COLO829 (cell line): ENCODE results near the gene IRAK2.
"Not testable (repeated sequence)": the region's sequence is repeated elsewhere in the genome, so short reads cannot be mapped to it uniquely, and the experiment has no call there.

Experiments used
- DNase-seq: peaks from one replicate; pipeline ENCODE4 v3.0.0; 2012; ENCODE audit warnings: low spot score

The IRAK2 gene

GRCh38 chr3:10255835-10256234 lies 91.1 kb downstream of the IRAK2 start:
- no peak for DNase-seq

GRCh38 chr3:10259036-10259435 lies 94.3 kb downstream of the IRAK2 start:
- DNase-seq = no peak

DNA sequence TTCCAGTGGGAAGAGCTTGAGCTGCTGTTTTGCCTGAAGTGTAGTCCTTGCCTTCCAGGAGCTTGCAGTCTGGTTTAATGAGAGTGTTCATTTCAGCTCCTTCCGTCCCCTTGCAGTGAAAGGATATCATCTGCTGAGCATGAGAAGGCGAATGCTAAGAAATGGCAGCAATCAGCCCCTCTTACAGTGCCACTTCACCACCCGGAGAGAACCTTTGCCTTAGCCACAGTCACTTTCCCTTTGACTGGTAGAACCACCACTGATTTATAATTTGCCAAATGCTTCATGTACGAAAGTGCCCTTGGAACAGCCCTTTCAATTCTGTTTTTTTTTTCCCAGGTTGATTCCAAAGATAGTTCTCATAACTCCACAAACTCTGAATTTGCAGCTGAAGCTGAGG lies 95.1 kb downstream of the IRAK2 start:
- DNase-seq = no peak

DNA sequence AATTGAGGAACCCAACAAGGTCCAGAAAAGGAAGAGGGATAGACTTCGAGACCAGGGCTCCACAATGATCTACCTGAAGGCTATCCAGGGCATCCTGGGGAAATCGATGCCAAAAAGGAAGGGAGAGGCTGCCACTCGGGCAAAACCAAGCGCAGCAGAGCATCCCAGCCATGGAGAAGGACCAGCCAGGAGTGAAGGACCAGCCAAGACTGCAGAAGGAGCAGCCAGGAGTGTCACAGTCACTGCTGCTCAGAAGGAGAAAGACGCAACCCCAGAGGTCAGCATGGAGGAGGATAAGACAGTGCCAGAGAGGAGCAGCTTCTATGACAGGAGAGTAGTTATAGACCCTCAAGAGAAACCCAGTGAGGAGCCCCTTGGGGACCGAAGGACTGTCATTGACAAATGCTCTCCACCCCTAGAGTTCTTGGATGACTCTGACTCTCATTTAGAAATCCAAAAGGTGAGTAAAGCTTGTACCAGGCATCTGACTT lies 95.5 kb downstream of the IRAK2 start:
- no peak for DNase-seq

DNA sequence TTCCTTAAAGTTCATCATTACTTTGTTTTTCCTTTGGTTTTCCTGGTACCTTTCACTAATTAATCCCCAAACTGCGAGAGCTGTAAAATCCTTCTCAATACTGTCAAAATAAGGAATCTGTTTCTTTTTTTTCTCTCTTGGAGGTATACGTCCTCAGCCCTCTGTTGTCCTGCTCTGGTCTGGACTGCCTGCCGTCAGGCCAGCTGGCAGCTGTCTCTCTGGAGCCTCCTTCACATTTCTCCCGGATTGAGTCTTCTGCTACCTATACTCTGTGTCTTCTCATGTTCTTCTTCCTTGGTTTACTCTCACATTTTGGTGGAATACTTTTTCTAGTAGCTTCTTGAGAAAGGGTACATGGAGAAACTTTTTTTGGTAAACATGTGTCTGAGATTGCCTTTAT lies 97.3 kb downstream of the IRAK2 start:
- no peak for DNase-seq

GRCh38 chr3:10263646-10264363 lies 99.1 kb downstream of the IRAK2 start:
- DNase-seq = peak; percentile 50

GRCh38 chr3:10265833-10266232 lies 101.1 kb downstream of the IRAK2 start:
- DNase-seq = no peak

- not testable (repeated sequence) for DNase-seq
Measured at GRCh38 chr3:10266936-10267335, 102.2 kb downstream of the IRAK2 start.

DNA sequence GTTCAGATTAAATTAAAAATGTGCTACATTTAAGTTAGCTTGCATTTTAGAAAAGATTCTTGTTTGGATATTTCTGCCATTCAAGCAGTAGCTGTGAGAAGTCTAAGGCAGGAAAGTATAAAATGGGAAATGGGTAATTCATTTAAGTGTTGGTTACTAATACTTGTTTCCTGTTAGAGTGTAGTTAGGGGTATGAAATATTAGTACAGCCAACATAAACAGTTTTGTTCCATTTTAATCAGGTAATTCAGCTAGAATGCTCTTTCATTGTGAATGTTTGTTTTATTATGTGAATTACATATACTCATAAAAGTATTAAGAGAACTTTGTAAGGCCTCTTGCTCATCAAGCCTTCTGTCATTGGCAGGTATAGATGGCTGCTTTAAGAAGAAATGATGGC lies 103.4 kb downstream of the IRAK2 start:
- no peak for DNase-seq

GRCh38 chr3:10268930-10269329 lies 104.2 kb downstream of the IRAK2 start:
- no peak for DNase-seq

- no peak for DNase-seq
Measured at GRCh38 chr3:10269443-10269842, 104.7 kb downstream of the IRAK2 start.

DNA sequence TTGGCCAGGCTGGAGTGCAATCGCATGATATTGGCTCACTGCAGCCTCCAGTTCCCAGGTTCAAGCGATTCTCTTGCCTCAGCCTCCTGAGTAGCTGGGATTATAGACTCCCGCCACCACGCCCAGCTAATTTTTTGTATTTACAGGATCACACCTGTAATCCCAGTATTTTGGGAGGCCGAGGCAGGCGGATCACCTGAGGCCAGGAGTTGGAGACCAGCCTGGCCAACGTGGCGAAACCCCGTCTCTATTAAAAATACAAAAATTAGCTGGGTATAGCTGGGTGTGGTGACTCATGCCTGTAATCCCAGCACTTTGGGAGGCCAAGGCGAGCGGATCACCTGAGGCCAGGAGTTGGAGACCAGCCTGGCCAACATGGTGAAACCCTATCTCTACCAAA lies 107.8 kb downstream of the IRAK2 start:
- DNase-seq = not testable (repeated sequence)

GRCh38 chr3:10272977-10273376 lies 108.3 kb downstream of the IRAK2 start:
- no peak for DNase-seq

GRCh38 chr3:10273702-10274305 lies 109.1 kb downstream of the IRAK2 start:
- no peak for DNase-seq

DNA sequence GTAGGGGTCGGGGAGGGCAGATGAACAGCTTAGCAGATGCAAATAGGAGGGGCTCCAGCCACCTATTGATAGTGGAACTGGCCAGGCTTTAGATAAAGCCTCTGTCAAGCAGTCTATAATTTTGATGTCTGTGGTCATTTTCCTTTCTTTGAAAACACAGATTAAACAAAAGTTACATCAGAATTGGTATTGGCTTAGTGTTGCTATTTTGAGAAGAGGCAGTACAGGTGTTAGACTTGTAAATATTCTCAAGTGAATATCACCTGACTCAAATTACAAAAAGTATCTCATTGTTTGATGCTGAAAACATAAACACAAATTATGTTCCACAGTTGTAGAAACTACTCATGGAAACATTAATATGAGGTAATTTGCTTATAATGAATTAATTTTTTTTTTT lies 109.9 kb downstream of the IRAK2 start:
- DNase-seq = no peak

- DNase-seq = no peak
Measured at GRCh38 chr3:10277115-10277625, 112.5 kb downstream of the IRAK2 start.

GRCh38 chr3:10278501-10278900 lies 113.8 kb downstream of the IRAK2 start:
- DNase-seq = no peak

- DNase-seq = no peak
Measured at GRCh38 chr3:10279384-10280176, 114.9 kb downstream of the IRAK2 start.

DNA sequence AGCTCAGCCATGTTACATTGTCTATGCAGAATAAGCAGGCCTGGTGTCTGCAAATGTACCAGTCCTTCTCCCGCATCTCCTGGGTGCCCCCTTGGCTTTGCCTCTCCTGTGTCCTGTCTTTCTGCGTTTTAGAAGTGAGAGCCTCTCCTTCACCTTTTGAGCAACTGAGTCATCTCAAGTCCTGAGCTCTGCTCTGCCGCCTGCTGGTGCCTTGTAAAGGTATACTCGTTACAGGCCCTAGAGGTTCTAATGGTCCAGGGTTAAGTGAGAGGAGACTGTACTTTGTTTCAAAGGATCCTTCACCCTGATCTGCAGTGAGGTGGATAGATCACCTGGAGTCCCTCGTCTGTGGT lies 115.4 kb downstream of the IRAK2 start:
- DNase-seq = no peak

- no peak for DNase-seq
Measured at GRCh38 chr3:10280571-10280970, 115.9 kb downstream of the IRAK2 start.

DNA sequence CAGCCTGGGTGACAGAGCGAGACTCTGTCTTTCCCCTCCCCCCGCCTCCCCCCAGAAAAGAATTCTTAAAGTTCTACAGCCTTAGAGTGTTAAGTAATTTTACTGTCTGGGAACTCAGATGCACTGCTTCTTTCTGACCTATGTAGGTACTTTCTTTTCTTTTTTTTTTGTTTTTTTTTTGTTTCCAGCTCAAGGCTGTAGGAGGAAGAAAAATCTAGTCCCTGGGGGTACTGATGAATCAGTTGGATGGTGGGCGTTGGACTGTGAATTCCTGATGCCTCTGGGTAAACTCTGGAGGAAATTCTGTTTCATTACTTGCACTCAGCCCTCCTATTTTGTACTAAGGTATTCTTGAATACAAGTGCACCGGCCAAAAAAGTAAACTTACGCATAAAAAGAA lies 117.2 kb downstream of the IRAK2 start:
- DNase-seq = peak; percentile 20

- no peak for DNase-seq
Measured at GRCh38 chr3:10283638-10284037, 118.9 kb downstream of the IRAK2 start.

DNA sequence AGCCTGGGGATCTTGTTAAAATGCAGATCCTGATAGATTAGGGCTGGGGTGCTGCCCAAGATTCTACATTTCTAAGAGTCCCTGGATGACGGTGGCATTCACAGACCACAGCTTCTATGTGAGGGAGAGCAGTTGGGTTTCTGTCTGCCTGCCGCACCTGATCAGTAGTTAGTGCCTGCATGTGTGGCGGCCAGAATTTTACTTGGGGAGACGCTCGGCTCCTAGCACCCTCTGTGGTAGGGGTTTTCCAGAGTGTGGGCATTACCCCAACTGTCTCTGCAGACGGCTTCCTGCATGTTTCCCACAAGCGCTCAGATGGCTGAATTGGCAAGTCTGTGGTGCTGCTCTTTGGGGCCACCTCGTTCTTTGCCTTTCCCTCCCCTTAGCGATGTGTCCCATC lies 119.8 kb downstream of the IRAK2 start:
- no peak for DNase-seq
